ENCODE results near the gene PAPPA2. TPM values are rescaled to one million over a fixed set of nuclear protein-coding genes. Genes with fewer than 3 reads are reported as not detected.

The PAPPA2 gene
- total RNA-seq, 1 experiment from 2014 or later: 0.81 TPM

- H3K36me3 Mint-ChIP-seq (ENCODE audit: insufficient read depth in 1 of 3, low read depth in 3 of 3): no peaks in the 10 kb centered on the region
Observed at GRCh38 chr1:176542352-176542751, 79.4 kb downstream of the PAPPA2 start.

More at GRCh38 chr1:176542352-176542751, 79.4 kb downstream of the PAPPA2 start:
- WGBS (ENCODE audit: extremely low coverage, insufficient read length, low lambda C conversion rate): no CpG with 5 or more reads among the region's 2 CpGs
- no peaks in the 10 kb centered on the region for H3K79me1 ChIP-seq (ENCODE audit: insufficient read depth, low read depth, low read length, poor library complexity, severe bottlenecking)
- H3K27me3 ChIP-seq (ENCODE audit: insufficient read depth, low read length): no peaks in the 10 kb centered on the region
- Mint-ChIP-seq H3K27ac (no peak overlapping the region), H3K9me3 (no peaks in the 10 kb centered on the region), H3K4me1 (peaks cover 12 to 14% of the 10 kb centered on the region in 2 experiments), H3K27me3 (ENCODE audit: low read depth) (no peaks in the 10 kb centered on the region), H3K4me3 (no peak overlapping the region)
- H3K9ac ChIP-seq (ENCODE audit: extremely low read depth, insufficient read length, low read length): no peak overlapping the region
- H2BK5ac ChIP-seq (ENCODE audit: insufficient read length, low read length): no peak overlapping the region
- no peak overlapping the region for H3K14ac ChIP-seq (ENCODE audit: insufficient read depth, low read length)
- DNase-seq: no peak
- no peak overlapping the region for H4K8ac ChIP-seq (replicated peaks; ENCODE audit: insufficient read length, low read depth, low read length)
- H3K4me1 ChIP-seq (ENCODE audit: insufficient read depth, low read length): peaks cover 2% of the 10 kb centered on the region; the same call in 1 of the 2 replicates
- H2AK5ac ChIP-seq (ENCODE audit: insufficient read length, low read length): no peak overlapping the region
- H3K56ac ChIP-seq (ENCODE audit: insufficient read length, low read depth, low read length): no peak overlapping the region
- H3K79me2 ChIP-seq (ENCODE audit: insufficient read depth, low read length): no peaks in the 10 kb centered on the region
- H3K23ac ChIP-seq (ENCODE audit: insufficient read length, low read depth, low read length): no peak overlapping the region
- no peak overlapping the region for H4K5ac ChIP-seq (ENCODE audit: insufficient read length, low read depth, low read length)
- TF ChIP-seq, protein P1, sequence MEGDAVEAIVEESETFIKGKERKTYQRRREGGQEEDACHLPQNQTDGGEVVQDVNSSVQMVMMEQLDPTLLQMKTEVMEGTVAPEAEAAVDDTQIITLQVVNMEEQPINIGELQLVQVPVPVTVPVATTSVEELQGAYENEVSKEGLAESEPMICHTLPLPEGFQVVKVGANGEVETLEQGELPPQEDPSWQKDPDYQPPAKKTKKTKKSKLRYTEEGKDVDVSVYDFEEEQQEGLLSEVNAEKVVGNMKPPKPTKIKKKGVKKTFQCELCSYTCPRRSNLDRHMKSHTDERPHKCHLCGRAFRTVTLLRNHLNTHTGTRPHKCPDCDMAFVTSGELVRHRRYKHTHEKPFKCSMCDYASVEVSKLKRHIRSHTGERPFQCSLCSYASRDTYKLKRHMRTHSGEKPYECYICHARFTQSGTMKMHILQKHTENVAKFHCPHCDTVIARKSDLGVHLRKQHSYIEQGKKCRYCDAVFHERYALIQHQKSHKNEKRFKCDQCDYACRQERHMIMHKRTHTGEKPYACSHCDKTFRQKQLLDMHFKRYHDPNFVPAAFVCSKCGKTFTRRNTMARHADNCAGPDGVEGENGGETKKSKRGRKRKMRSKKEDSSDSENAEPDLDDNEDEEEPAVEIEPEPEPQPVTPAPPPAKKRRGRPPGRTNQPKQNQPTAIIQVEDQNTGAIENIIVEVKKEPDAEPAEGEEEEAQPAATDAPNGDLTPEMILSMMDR (conservative IDR thresholded peaks at IDR 0.05): no peak
- no peak overlapping the region for H3K4me2 ChIP-seq (ENCODE audit: insufficient read depth, insufficient read length, low read length)
- H3T11ph ChIP-seq (ENCODE audit: low read length): no peak overlapping the region
- no peak overlapping the region for H2BK20ac ChIP-seq (ENCODE audit: low read depth, low read length, poor library complexity, severe bottlenecking)
- H3K4ac ChIP-seq (ENCODE audit: low read depth, low read length): no peak overlapping the region
- H4K91ac ChIP-seq (ENCODE audit: insufficient read length, low read depth, low read length): no peak overlapping the region
- no peak overlapping the region for H2BK12ac ChIP-seq (ENCODE audit: insufficient read length, low read depth, low read length)
- H2AFZ ChIP-seq (ENCODE audit: low read length): no peak overlapping the region
- no peaks in the 10 kb centered on the region for H4K20me1 ChIP-seq (ENCODE audit: control insufficient read depth, insufficient read depth, insufficient read length)
- no peaks in the 10 kb centered on the region for H3K9me3 ChIP-seq (ENCODE audit: control insufficient read depth, low read depth, low read length)
- no peaks in the 10 kb centered on the region for H3K23me2 ChIP-seq (ENCODE audit: insufficient read length, low read depth, low read length, poor library complexity, severe bottlenecking)
- H2BK120ac ChIP-seq (ENCODE audit: low read depth, low read length, poor library complexity, severe bottlenecking): no peak overlapping the region
- no peak overlapping the region for H2BK15ac ChIP-seq (ENCODE audit: low read depth, low read length)
- H3K18ac ChIP-seq (ENCODE audit: insufficient read length, low read depth, low read length): no peak overlapping the region
- H3K27ac ChIP-seq (ENCODE audit: insufficient read length, low read depth, low read length): no peak overlapping the region
